Endothelial cell of umbilical vein (primary cell): ENCODE data around the gene ZNF831. TPM values are rescaled to one million over a fixed set of nuclear protein-coding genes. Genes with fewer than 3 reads are reported as not detected.

Experiments used
- BruUV-seq: library from RNA; stranded (reverse); fragments of 400-500 nt; replicated peaks from 2 replicates; lab custom pipeline; 2021; lab: Mats Ljungman, UMichigan
- CTCF ChIA-PET: fragments of 300-600, 350-600 bp; sonication (Branson Sonifier 250); formaldehyde crosslinking; loops from one replicate; lab custom pipeline; 2021; ENCODE audit warnings: antibody characterized with exemption, inconsistent platforms; lab: Charles Lee
- POLR2A ChIA-PET: fragments of 300-600, 350-600 bp; sonication (Branson Sonifier 250); formaldehyde crosslinking; loops from one replicate; lab custom pipeline; 2021; ENCODE audit warnings: antibody characterized with exemption, inconsistent platforms; lab: Charles Lee
- DNase-seq: peaks from one replicate; pipeline ENCODE4 v3.0.0-alpha.2; 2011; ENCODE audit warnings: low read depth, low spot score
- FAIRE-seq: peaks from 2 replicates; lab custom pipeline; 2011; peaks lifted over from hg19 to GRCh38; lab: Jason Lieb, UNC
- H2AFZ ChIP-seq: 2 replicates; pipeline ENCODE4 v1.6.0; 2012; ENCODE audit warnings: low read depth, low read length, control low read depth, inconsistent platforms
- H3K27ac ChIP-seq: 2 replicates; pipeline ENCODE4 v1.5.1; 2011; ENCODE audit warnings: low read depth, mild to moderate bottlenecking, control low read depth, low read length, moderate library complexity; ENCODE audit not compliant: insufficient read depth
- H3K27me3 ChIP-seq, 2 experiments: 2 replicates each; pipeline versions ENCODE4 v1.6.0 to v1.6.1; 2011; ENCODE audit warnings: low read length in 2 of 2, mixed read lengths in 1 of 2; ENCODE audit not compliant: control insufficient read depth in 2 of 2, insufficient read depth in 2 of 2
- H3K36me3 ChIP-seq, 2 experiments: 2 replicates in 1 of 2; 3 replicates in 1 of 2; pipeline ENCODE4 v1.5.1; 2011; ENCODE audit warnings: low read length in 2 of 2, mild to moderate bottlenecking in 1 of 2, moderate library complexity in 1 of 2; ENCODE audit not compliant: control insufficient read depth in 2 of 2, insufficient read depth in 2 of 2; ENCODE audit errors: extremely low read depth in 1 of 2
- H3K4me1 ChIP-seq: 3 replicates; pipeline ENCODE4 v1.5.1; 2011; ENCODE audit warnings: mild to moderate bottlenecking, low read length; ENCODE audit not compliant: control insufficient read depth, insufficient read depth; ENCODE audit errors: extremely low read depth
- H3K4me2 ChIP-seq: 2 replicates; pipeline ENCODE4 v1.6.1; 2011; ENCODE audit warnings: low read length, control low read depth, mixed read lengths; ENCODE audit not compliant: insufficient read depth
- H3K4me3 ChIP-seq, 3 experiments: fragments of 200-600 bp in 1 of 3; sonication (generic), shearing (Covaris generic) in 1 of 3; replicated peaks in 1 of 3; 2 replicates each; pipeline ENCODE4 v1.5.1; 2011 to 2016; ENCODE audit warnings: control low read depth in 3 of 3, low read length in 3 of 3, mild to moderate bottlenecking in 2 of 3, inconsistent platforms in 1 of 3, low read depth in 1 of 3, moderate library complexity in 1 of 3; ENCODE audit not compliant: insufficient read depth in 1 of 3
- H3K79me2 ChIP-seq: 2 replicates; pipeline ENCODE4 v1.6.0; 2012; ENCODE audit warnings: low read length, inconsistent platforms; ENCODE audit not compliant: control insufficient read depth, insufficient read depth
- H3K9ac ChIP-seq: replicated peaks from 2 replicates; pipeline ENCODE3; 2011; ENCODE audit warnings: low read length, control low read depth; ENCODE audit not compliant: insufficient read depth; ENCODE audit errors: extremely low read depth
- H3K9me1 ChIP-seq: replicated peaks from 3 replicates; pipeline ENCODE4 v1.6.0; 2011; ENCODE audit warnings: mild to moderate bottlenecking, low read length; ENCODE audit not compliant: control insufficient read depth, insufficient read depth; ENCODE audit errors: extremely low read depth
- H3K9me3 ChIP-seq: replicated peaks from 2 replicates; pipeline ENCODE4 v1.5.1; 2012; ENCODE audit warnings: low read length, inconsistent platforms; ENCODE audit not compliant: control insufficient read depth, insufficient read depth
- H4K20me1 ChIP-seq: replicated peaks from 2 replicates; pipeline ENCODE3; 2011; ENCODE audit warnings: mild to moderate bottlenecking, low read length; ENCODE audit not compliant: control insufficient read depth, insufficient read depth; ENCODE audit errors: extremely low read depth
- EZH2 ChIP-seq: IDR thresholded peaks from 2 replicates; pipeline ENCODE4 v1.6.1; 2012; ENCODE audit warnings: borderline replicate concordance, low read depth, mild to moderate bottlenecking, moderate library complexity, low read length, inconsistent platforms; ENCODE audit not compliant: severe bottlenecking
- FOS ChIP-seq: IDR thresholded peaks from 2 replicates; pipeline ENCODE4 v1.6.1; 2011; ENCODE audit warnings: mild to moderate bottlenecking, low read length, moderate library complexity, borderline replicate concordance; ENCODE audit not compliant: insufficient read depth
- GATA2 ChIP-seq: IDR thresholded peaks from 2 replicates; pipeline ENCODE4 v1.7.0; 2011; ENCODE audit warnings: low read depth, mild to moderate bottlenecking, moderate library complexity, mixed read lengths, low read length; ENCODE audit not compliant: insufficient read length, insufficient read depth
- JUN ChIP-seq: IDR thresholded peaks from 2 replicates; pipeline ENCODE4 v1.6.1; 2011; ENCODE audit warnings: borderline replicate concordance, low read depth; ENCODE audit not compliant: insufficient read length, insufficient read depth
- MYC ChIP-seq: IDR thresholded peaks from one replicate; pipeline ENCODE4 v1.6.1; 2011; ENCODE audit warnings: mild to moderate bottlenecking, low read depth, low read length
- POLR2A ChIP-seq: IDR thresholded peaks from 2 replicates; pipeline ENCODE4 v1.6.1; 2012; ENCODE audit warnings: low read depth, mild to moderate bottlenecking, control low read depth, low read length
- POLR2AphosphoS5 ChIP-seq: IDR thresholded peaks from 2 replicates; pipeline ENCODE4 v1.6.1; 2012; ENCODE audit warnings: low read depth, mild to moderate bottlenecking, control low read depth, low read length, moderate library complexity; ENCODE audit not compliant: insufficient read depth
- dilution Hi-C: fragments of 300-500 bp; cut with MboI; formaldehyde crosslinking; loops from one replicate; pipeline ENCODE4 v1.15.0; 2019; ENCODE audit warnings: low sequenced_read_pairs; ENCODE audit not compliant: extremely low pct_ligation_motif_present
- intact Hi-C: fragments of 100-400 bp; cut with micrococcal nuclease; formaldehyde crosslinking; loops from one replicate; pipeline ENCODE4 v1.10.0; 2022
- polyA plus RNA-seq, 4 experiments: library from polyadenylated mRNA; depleted of rRNA in 3 of 4; stranded (reverse) in 3 of 4; unstranded in 1 of 4; fragments of >200 nt; gene quantifications; 2 replicates each; pipeline versions ENCODE4 v1.2.1 to v1.2.3, GENCODE V29; 2011 to 2012; ENCODE audit warnings: missing spikeins in 1 of 4
- total RNA-seq: library from RNA; stranded (reverse); gene quantifications from 2 replicates; pipeline ENCODE4 v1.2.3, GENCODE V29; 2021
- TF ChIP-seq, protein P1 (sequence below), 2 donors: IDR thresholded peaks; 1 replicate in 1 of 2; 2 replicates in 1 of 2; pipeline ENCODE4 v1.5.1; 2011; ENCODE audit warnings: low read length in 2 of 2, mild to moderate bottlenecking in 2 of 2, moderate library complexity in 2 of 2, control low read depth in 1 of 2, inconsistent platforms in 1 of 2, low read depth in 1 of 2; ENCODE audit not compliant: insufficient read depth in 1 of 2; ENCODE audit errors: extremely low read depth in 1 of 2
- TF ChIP-seq, protein P2 (sequence below): IDR thresholded peaks from 2 replicates; pipeline ENCODE4 v1.6.1; 2011; ENCODE audit not compliant: insufficient read depth, insufficient read length

The ZNF831 gene
- total and polyA plus RNA-seq, 2 donors (not counting 3 experiments of a cell fraction or from before 2014, with no cell fraction given): not detected

DNA sequence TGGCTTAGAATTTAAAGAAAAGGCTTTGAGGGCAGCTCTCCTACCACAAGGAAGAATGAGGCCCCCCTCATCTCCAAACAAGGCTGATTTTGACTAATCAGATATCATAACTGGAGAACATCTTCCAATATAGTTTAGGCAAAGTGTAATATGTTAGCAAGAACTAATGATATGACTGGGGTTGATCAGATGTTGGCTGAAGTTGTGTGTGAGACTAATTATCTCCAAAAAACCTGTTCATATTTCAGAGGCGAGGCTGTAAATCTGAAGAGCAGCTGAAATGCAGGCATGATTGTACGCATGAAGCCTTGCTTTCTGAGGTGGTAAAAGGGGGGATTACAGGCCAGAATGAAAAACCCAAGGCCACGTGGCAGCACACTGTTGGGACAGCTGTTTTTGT, 16.0 kb upstream of the ZNF831 start:
- intact Hi-C loops: no loop called here
- ChIA-PET POLR2A (no interaction called here), CTCF (no interaction called here)
- Histone ChIP-seq H3K79me2 (no peaks in the 10 kb centered on the region), H2AFZ (no peak overlapping the region), H3K27ac (no peak overlapping the region), H3K9ac (no peak overlapping the region), H3K4me3 (no peak overlapping the region), H3K9me3 (no peaks in the 10 kb centered on the region), H4K20me1 (no peaks in the 10 kb centered on the region), H3K9me1 (no peaks in the 10 kb centered on the region), H3K4me1 (no peaks in the 10 kb centered on the region), H3K36me3 (no peaks in the 10 kb centered on the region), H3K4me2 (no peak overlapping the region), H3K27me3 (no peaks in the 10 kb centered on the region)
- FAIRE-seq: no peak
- no peak for DNase-seq
- TF ChIP-seq, protein P1, sequence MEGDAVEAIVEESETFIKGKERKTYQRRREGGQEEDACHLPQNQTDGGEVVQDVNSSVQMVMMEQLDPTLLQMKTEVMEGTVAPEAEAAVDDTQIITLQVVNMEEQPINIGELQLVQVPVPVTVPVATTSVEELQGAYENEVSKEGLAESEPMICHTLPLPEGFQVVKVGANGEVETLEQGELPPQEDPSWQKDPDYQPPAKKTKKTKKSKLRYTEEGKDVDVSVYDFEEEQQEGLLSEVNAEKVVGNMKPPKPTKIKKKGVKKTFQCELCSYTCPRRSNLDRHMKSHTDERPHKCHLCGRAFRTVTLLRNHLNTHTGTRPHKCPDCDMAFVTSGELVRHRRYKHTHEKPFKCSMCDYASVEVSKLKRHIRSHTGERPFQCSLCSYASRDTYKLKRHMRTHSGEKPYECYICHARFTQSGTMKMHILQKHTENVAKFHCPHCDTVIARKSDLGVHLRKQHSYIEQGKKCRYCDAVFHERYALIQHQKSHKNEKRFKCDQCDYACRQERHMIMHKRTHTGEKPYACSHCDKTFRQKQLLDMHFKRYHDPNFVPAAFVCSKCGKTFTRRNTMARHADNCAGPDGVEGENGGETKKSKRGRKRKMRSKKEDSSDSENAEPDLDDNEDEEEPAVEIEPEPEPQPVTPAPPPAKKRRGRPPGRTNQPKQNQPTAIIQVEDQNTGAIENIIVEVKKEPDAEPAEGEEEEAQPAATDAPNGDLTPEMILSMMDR (IDR thresholded peaks at IDR 0.05; ENCODE audit: extremely low read depth in 1 of 2, insufficient read depth in 1 of 2, low read depth in 1 of 2, low read length in 2 of 2): no peak
- TF ChIP-seq JUN: no peak
- TF ChIP-seq POLR2A: no peak
- no peak for TF ChIP-seq FOS
- no peak for TF ChIP-seq POLR2AphosphoS5
- TF ChIP-seq EZH2: no peak
- TF ChIP-seq, protein P2, sequence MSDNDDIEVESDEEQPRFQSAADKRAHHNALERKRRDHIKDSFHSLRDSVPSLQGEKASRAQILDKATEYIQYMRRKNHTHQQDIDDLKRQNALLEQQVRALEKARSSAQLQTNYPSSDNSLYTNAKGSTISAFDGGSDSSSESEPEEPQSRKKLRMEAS: no peak
- no peak for TF ChIP-seq GATA2
- TF ChIP-seq MYC: no peak
- no TSS peak for BruUV-seq
- dilution Hi-C loops: no loop called here
